GM21825 (cell line): Measurements from ENCODE around the gene DHX15.

ENCODE experiments used
- ATAC-seq: cut with Tn5 transposase; IDR thresholded peaks from one replicate; pipeline ENCODE4 v1.9.1; 2021; ENCODE audit warnings: mild to moderate bottlenecking, moderate library complexity; ENCODE audit not compliant: unreplicated experiment

Gene DHX15

DNA sequence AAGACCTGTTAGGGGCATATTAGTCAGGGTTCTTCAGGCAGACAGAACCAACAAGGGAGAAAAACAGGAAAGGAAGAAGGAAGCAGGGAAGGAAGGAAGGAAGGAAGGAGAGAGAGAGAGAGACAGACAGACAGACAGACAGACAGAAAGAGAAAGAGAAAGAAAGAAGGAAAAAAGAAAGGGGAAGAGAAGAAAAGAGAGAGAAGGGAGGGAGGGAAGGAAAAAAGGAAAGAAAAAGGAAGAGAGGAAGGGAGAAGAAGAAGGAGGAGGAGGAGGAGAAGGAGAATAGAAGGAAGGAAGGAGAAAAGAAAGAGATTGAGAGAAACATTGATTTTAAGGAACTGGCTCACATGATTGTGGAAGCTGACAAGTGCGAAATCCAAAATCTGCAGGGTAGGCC is 89.0 kb downstream of the DHX15 start:
- ATAC-seq: no peak

DNA sequence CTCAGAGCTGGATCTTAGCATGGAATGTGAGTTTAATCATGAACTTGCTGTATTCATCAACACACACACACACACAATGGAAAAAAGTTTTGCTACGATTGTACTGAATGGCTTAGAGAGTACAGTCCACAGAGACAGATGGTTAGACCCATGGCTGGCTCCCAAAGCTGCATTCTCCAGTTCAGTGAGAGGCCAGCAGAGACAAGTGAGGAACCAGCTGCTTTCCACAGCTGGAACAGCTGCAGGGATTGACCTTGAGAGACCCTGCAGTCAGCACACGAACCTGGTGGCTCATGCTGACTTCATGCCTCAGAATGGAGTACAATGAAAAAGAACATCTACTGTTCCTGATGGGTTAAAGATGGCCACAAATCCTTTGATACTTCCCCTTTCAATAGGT is 94.5 kb downstream of the DHX15 start:
- no peak for ATAC-seq

DNA sequence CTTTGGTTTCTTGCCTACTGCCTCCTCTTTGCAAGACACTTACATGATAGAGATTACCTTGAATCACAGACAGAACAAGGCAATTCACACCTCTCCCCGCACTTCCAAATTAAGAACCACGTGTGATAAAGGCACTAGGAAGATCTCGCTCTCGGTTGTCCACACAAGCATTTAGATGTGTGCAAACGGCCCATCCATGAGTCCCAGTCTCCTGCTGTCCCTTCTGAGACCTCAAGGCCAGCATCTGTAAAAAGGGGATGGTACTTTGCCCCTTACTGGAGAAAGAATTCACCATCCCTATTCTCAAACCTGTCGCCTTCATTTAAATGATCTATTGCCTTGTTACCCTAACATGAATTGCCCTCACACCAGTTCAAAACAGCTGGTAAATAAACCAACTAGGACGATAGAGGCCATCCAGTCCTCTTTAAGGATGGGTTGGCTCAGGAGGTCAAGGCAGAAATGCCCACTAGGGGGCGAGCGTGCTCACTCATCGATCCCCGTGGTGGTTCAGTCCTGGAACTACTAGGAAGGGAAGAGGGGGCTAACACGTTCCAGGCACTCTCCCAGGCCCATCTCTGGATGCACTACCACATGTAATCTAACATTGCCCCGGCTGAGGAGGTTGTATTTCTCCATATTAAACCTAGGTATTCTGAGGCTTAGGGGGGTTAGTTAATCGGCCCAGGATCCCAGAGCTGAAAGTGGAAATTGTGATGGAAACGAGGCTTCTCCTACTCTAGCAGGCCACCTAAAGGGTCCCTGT is 95.8 kb downstream of the DHX15 start:
- ATAC-seq: peak; percentile 90

DNA sequence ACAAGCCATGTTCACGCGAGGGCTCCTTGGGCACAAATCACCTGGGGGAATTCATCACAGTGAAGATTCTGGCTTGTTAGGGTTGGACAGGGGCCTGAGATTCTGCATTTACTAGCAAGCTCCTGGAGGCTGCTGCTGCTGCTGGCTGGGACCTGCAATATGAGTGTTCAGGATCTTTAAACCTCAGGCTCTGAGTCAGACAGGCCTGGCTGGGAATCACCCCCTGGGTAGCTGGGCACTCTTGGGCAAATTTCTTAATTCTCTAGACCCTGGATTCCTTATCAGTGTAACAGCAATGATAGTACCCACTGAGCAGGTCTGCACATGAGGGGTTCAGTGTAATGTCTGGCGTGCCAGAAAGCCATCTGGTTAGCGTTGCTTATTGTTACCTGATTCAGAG is 101.5 kb downstream of the DHX15 start:
- no peak for ATAC-seq

DNA sequence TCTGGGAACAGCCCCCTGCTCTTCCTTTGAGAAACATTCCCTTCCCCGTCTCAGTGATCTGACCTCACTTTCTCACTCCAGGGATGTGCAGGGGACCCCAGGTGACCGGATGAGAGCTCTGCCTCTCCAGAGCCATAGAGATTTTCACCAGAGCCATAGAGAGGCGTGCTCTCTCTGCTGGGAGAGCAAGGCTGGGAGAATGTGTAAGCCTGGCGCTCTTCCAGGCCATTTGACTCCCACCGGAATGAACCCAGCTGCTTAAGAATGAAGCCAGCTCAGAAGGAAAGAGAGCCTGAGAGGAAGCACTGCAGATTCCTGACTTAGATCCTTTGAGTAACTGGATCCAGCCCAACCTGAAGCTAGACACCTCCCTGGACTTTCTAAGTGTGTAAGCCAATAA is 106.4 kb downstream of the DHX15 start:
- ATAC-seq: no peak
